Hippocampal formation (tissue), 2 donors: ENCODE measurements around the gene TRPV2.
A peak's percentile ranks its signal among the peaks of the same experiment; 100 is the strongest.

Experiments used
- DNase-seq, 2 donors: peaks; one replicate each; lab custom pipeline; 2025; lab: John Stamatoyannopoulos, UW

TRPV2 gene

DNA sequence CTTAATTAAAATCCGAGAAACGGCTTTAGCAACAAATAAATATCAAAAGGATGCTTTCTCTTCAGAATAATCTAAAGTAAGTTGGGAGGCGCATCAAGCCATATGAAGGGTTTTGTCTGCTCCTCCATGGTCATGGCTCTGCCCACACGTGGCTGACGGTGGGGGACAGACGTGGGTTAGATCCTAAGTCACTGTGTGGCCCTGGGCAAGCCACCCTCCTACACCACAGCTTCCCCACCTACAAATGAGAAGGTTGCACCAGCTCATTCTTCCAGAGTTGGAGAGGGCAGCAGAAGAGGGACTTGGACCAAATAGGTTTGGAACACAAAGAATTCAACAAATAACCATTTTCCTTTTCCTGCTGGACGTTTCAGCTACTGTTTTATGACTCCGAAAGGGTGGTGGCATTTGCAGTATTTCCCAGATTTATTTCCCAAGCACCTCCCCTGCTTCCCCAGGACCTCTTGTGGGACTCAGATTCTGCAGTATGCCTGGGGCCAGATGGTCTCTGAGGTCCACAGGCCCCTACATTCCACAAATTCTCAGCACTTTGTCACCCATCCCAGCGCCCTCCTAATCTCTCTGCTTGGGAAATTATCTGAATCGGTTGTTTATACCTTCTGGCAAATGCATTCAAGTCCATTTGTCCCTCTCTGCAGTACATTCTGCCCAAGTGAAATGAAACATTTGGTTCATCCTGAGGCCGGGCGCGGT lies 58.8 kb downstream of the TRPV2 start:
- no peak for DNase-seq

DNA sequence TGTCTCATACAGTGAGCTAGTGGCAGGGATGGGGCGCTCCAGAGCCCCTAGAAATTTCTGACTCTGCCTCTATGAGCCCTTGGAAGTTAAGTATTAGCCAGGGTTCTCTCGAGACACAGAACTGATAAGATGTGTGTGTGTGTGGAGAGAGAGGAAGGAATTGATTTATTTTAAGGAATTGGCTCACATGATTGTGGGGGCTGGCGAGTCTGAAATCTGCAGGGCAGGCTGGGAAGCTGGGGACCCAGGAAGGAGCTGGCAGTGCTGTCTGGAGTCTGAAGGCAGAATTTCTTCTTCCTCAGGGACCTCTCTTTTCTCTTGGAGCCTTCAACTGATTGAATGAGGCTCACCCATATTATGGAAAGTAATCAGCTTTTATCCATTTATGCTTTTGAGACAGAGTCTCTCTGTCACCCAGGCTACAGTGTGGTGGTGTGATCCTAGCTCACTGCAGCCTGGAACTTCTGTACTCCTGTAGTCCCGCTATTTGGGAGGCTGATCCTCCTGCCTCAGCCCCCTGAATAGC lies 59.9 kb downstream of the TRPV2 start:
- DNase-seq, result no peak

DNA sequence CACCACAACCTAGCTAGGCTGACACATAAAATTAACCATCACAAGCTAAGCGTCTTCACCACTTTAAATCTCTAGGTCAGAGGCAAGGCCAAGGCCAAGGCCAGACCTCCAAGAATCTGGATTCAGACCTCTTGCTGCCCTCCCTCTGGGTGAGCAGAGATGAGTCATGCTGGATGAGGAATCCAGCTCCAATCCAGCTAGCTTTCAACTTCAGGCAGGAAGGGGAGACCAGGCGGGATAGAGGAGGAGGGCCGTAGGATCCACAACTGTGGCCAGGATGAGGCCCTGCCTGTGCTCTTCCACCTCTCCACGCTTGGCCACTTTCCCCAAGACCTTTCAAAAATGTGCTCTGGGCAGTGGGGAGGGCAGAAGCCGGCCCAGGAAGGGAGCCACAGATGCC lies 61.9 kb downstream of the TRPV2 start:
- DNase-seq, result no peak

DNA sequence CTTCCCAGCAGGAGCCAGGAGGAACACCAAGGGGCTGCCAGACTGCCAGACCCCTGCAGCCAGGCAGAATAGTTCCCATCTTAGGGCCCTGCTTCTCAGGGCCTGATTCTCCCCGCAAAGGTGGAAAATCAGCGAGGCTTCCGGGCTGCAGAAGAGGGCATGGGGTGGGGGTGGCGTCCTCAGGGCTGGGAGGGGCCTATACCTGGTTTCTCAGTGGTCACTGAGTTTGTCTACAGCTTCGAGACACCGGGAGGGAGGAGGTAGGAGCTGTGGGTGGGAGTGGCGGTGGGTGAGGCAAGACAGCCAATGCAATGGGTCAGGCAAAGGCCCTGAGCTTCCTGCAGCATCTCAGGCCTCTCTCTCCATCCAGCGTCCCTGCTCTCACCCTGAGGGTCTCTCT lies 62.3 kb downstream of the TRPV2 start:
- DNase-seq, result no peak

DNA sequence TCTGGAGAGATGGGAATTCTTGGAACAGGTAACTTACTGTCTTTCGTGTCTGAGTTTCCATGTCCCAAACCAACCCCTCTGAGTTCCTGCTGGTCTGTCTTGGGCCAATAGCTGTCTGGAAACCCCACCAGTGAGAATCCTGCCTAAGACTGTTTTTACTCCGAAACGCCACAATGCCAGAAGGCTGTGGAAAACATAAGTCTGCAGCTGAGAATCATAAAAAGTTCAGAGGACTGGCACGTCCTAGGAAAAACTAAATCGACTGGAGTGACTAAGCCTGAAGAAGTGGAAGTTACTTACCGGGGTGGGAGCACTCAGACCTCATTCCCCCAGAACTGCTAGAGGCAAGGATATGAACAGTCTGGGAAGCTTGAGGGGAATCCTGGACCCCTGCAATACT lies 63.3 kb downstream of the TRPV2 start:
- DNase-seq, result no peak

DNA sequence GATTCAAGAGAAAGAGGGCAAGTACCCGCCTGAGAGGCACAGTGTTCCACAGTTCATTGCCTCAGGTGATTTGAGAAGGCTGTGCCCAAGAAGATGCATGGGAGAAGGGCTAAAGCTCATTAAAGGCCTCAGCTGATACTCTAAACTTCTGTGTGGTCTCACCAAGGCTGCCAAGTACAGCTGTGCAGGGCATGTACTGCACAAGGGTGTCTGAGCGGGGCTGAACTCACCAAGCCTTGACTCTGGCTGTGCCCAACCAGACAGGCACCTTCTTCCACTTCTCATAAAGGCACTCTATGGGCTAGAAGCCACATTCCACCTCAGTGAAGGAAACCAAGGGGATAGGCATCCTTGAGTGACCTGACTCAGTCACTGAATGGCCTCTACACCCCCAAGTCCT lies 63.9 kb downstream of the TRPV2 start:
- DNase-seq, result no peak

DNA sequence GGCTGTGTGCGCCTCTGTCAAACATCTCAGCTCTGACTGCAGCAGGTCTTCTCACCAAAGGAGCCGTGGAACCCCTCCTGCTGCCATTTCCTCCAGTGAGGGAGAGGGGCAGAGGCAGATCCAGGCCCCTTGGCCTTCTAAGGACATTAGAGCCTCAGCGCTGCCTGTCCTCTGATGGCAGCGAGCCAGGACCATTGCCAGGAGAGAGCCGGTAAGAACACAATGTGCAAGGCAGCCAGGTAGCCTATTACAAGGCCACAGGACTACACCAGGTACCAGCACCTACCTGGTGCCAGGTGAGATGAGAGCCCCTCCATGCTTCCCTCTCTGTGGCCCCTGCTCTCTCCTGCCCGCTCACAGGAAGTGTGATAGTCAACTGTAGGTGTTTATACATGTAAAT lies 65.6 kb downstream of the TRPV2 start:
- DNase-seq, result no peak

DNA sequence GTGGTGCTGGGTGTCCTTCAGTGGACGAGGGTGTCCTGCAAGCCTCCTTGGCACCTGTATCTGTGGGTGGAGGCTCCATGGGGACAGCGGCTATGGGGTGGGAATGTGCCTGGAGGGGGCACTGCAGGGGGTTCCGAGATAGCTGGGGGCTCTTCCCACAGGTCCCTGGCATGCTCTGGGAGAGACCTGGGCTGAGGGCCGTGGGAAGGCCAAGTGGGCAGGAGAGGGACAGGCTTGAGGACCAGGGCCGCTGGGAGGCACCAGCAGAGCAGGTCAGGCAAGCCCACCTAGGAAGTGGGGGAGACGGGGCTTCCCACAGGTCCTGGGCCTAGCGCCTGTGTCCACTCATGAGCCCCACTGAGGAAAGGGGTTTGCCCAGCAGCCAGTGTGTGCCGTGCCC lies 66.9 kb downstream of the TRPV2 start:
- DNase-seq, result no peak

DNA sequence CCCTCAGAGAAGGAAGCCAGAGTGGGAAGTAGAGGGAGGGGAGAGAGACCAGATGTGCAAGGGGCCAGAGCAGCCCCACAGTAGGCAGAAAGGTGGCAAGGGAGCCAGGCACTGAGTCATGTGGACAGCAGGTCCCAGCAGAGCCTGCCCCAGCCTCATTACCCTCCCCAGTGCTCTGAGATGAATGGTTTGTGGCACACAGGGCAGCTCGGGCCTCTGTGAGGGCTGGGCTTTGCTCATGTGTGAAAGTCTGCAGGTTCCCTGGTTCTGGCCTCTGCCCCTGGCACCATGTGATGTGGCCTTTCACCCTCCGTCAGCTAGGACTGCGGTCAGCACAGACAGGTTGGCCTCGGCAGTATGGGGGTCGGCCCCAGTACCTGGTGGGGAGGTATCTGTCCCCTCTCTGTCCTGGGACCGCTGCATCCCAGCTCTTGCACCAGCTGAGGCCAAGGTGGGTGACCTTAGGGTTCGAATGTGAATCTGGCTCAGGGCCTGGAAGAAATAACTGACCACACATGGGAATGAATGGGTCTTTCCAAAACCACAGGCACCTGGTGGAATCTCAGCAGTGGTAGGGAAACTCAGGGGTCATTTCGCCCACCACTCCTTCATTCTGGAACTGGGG lies 67.8 kb downstream of the TRPV2 start:
- DNase-seq, result no peak

DNA sequence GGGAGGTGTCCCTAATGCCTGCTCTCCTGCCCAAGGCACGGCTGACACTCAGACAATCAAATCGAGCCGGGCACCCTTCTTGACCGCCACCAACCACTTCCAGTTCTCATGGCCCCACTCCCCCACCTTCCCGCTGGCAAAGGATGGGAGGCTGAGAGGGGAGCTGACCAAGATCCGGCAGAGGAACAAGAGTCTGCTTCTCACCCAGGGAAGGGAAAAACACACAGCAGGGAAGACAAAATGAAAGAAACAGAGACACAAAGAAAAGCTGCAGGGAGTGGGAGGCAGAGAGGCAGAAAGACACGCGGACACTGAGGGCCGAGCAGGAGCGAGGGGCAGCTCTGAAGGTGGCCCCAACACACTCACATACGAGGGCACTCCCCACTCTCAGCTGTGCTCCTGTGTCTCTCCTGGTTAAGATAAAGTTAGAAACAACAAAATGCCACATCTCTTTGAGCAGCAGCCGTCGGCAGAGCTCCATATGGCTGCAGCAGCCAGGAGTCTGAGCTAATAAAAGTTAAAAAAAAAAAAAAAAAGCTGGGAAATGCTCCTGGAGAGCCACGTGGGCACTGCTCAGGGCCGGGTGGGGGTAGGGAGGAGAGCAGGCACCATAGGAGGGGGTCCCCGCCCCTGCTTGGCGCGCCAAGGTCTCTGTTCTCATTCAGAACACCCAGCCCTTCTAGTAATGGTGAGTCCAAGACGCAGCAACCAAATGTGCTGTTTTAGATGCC lies 69.2 kb downstream of the TRPV2 start:
- peak in 1 of 2 donors; percentile 30 for DNase-seq
